GM18909 (cell line): Measurements from ENCODE around the gene TRMT61B.
A peak's percentile ranks its signal among the peaks of the same experiment; 100 is the strongest.

Experiments used
- ATAC-seq: cut with Tn5 transposase; IDR thresholded peaks from one replicate; pipeline ENCODE4 v1.9.1; 2021; ENCODE audit warnings: mild to moderate bottlenecking; ENCODE audit not compliant: unreplicated experiment, poor library complexity

The TRMT61B gene

GRCh38 chr2:28870146-28870891, at the start of gene TRMT61B:
Gene TRMT61B (minus strand): TSS chr2:28870309. CDS start chr2:28870277, 32 bp downstream.
- peak; percentile 98 for ATAC-seq

DNA sequence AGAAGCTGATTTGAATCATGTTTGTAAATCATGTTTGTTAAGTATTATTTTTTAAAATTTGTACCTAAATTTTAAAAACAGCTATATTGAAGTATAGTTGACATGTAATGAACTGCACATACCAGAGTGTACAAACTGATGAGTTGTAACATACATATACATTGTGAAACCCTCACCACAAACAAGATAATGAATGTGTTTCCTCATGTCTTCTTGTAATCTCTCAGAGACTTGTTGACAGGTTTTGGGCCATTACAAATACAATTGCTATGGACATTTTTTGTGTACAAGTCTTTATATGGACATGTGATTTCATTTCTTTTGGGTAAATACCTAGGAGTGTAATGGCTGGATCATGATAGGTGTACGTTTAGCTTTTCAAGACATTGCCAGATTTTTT, 45.8 kb upstream of the TRMT61B start:
- ATAC-seq = no peak

GRCh38 chr2:28909655-28910353, 39.7 kb upstream of the TRMT61B start:
- ATAC-seq = no peak

DNA sequence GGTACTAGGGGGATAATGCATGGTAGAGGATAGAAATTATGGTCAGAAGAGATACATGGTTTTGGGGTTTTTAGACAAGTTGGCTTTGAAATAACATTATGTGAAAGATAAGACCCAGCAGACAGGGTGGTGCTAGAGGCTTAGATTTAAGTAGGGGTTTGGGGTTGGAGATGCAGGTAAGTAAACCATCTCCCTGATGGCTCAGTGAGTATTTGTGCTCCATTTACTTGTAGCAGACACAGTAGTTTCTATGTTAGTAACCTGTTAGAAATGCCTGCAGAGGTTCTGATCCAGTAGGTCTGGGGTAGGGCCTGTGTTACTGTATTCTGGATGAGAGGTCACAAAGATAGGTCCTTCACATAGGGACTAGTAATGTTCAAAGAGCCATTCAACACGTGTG, 38.1 kb upstream of the TRMT61B start:
- no peak for ATAC-seq

- no peak for ATAC-seq
Measured at GRCh38 chr2:28906821-28907220, 36.7 kb upstream of the TRMT61B start.

GRCh38 chr2:28906376-28906775, 36.3 kb upstream of the TRMT61B start:
- no peak for ATAC-seq

- no peak for ATAC-seq
Measured at GRCh38 chr2:28905533-28905932, 35.4 kb upstream of the TRMT61B start.

GRCh38 chr2:28904802-28905457, 34.8 kb upstream of the TRMT61B start:
- no peak for ATAC-seq

GRCh38 chr2:28904295-28904694, 34.2 kb upstream of the TRMT61B start:
- ATAC-seq = no peak

DNA sequence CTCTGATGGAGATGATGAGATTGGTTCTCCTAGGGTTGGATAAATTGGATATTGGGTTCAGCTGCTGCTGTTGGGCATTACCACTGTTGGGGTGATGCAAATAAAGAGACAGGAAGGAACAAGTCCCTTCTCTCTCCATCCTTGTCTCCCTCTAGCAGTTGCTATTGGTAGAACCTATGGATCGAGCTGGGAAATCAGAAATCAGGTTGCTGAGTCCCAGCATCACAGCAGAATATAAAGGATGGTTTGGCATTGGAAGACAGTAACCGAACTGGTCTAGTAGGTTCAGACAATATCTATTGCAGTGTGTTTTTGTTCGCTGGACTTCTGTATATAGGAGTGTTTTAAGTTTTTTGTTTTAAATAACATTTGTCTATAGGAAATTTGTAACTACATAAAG, 32.5 kb upstream of the TRMT61B start:
- no peak for ATAC-seq

DNA sequence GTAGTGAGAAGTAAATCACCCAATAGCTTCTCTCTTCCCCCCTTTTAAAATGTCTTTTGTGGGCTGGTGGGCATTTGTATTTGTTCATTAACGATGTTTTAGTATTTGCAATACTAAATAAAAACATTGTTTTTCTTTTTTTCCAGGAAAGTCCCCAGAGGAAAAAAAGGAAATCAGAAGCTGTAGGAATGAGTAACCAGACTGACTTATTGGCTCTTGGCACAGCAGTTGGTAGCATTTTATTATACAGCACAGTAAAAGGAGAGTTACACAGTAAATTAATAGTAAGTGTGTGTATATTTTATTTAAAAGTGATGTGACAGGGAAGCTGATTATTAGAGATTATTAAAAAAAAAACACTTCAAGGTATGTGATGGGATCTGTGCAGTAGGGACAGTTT, 31.7 kb upstream of the TRMT61B start:
- ATAC-seq = no peak

DNA sequence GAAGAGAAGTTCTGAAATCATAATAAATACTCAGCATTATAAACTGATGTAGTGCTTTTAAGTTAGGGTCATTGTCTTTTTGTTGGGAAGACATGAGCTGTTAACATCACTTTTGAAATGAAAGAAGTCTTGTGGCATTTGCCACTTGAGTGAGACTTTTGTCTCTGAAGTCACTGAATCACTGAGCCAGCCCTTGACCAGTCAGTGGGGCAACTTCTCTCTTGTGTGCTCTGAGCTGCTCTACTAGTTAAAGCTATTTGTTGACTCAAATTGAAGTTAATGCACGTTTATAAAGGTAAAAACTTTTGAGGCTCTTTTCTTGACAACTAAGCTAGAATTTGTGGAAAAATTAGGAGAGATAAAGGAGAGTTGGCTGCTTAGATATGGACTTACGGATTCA, 31.1 kb upstream of the TRMT61B start:
- ATAC-seq = no peak

- ATAC-seq = no peak
Measured at GRCh38 chr2:28898048-28898447, 27.9 kb upstream of the TRMT61B start.

DNA sequence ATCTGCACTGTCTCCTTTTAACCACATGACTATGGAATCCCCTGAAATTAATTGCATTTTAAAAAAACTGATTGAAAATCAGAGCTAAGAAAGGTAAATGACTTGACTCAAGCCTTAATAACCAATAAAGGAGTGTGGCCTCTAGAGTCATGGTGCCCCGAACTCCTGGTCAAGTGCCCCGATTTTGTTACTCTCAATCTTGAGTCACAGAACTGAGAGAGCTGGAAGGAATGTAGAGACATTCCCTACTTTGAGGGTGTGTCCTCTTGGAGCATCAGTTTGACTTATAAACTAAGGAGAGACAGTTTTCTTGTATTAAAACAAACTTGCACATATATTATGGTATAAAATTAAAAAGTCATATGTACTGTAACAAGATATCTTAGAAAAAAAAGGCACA, 26.8 kb upstream of the TRMT61B start:
- ATAC-seq = no peak

- ATAC-seq = peak; percentile 15
Measured at GRCh38 chr2:28895189-28895893, 25.2 kb upstream of the TRMT61B start.

DNA sequence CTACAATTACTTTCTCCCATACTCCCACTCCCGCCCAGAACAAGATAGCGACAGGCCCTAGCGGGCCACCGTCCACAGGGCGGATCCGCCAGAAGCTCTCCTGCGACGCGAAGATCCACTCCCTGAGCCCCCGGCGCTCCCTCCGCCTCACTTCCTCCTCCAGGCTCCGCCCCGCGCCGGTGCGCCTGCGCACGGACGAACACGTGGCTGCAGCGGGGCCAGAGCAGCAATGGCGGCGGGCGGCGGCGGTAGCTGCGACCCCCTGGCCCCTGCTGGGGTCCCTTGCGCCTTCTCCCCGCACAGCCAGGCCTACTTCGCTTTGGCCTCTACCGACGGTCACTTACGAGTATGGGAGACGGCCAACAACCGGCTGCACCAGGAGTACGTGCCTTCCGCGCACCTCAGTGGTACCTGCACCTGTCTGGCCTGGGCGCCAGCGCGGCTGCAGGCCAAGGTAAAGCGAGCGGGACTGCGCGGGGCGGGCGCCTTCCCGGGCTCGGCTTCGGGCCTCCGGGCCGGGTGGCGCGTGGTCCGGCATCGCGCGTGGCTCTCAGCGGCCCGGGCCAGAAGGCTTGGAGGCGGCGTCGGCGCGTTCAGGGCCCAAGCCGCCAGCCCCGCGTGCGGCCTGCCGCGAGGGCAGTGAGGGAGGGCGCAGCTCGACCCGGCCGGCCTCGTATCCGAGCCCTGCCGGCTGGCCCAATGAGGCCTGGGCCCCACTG, 24.5 kb upstream of the TRMT61B start, which contains the start of gene WDR43:
Gene WDR43, plus strand, starts transcription at position 198 of the 719 bp plus-strand sequence. Its CDS starts 32 bp downstream, at position 230.
- peak; percentile 90 for ATAC-seq

GRCh38 chr2:28893488-28893887, 23.4 kb upstream of the TRMT61B start:
- ATAC-seq = no peak

DNA sequence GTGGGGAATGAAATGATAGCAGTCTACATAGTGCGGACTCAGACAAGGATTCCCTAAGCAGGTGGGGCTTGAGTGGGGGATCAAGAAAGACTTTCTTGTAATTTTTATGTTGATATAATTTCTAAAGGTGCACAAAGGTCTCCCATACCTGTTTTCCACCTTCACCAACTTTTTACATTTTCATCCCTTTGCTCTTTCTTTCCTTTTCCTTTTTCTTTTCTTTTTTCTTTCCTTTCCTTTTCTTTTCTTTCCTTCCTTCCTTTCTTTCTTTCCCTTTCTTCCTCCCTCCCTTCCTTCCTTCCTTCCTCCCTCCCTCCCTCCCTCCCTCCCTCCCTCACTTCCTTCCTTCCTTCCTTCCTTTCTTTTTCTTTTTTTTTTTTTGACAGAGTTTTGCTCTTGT, 10.1 kb upstream of the TRMT61B start:
- ATAC-seq = no peak

GRCh38 chr2:28871620-28872019, 1.5 kb upstream of the TRMT61B start:
- ATAC-seq = no peak
